ENCODE results near the gene ACOT9.

Gene ACOT9, protein sequence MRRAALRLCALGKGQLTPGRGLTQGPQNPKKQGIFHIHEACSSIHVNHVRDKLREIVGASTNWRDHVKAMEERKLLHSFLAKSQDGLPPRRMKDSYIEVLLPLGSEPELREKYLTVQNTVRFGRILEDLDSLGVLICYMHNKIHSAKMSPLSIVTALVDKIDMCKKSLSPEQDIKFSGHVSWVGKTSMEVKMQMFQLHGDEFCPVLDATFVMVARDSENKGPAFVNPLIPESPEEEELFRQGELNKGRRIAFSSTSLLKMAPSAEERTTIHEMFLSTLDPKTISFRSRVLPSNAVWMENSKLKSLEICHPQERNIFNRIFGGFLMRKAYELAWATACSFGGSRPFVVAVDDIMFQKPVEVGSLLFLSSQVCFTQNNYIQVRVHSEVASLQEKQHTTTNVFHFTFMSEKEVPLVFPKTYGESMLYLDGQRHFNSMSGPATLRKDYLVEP

DNA sequence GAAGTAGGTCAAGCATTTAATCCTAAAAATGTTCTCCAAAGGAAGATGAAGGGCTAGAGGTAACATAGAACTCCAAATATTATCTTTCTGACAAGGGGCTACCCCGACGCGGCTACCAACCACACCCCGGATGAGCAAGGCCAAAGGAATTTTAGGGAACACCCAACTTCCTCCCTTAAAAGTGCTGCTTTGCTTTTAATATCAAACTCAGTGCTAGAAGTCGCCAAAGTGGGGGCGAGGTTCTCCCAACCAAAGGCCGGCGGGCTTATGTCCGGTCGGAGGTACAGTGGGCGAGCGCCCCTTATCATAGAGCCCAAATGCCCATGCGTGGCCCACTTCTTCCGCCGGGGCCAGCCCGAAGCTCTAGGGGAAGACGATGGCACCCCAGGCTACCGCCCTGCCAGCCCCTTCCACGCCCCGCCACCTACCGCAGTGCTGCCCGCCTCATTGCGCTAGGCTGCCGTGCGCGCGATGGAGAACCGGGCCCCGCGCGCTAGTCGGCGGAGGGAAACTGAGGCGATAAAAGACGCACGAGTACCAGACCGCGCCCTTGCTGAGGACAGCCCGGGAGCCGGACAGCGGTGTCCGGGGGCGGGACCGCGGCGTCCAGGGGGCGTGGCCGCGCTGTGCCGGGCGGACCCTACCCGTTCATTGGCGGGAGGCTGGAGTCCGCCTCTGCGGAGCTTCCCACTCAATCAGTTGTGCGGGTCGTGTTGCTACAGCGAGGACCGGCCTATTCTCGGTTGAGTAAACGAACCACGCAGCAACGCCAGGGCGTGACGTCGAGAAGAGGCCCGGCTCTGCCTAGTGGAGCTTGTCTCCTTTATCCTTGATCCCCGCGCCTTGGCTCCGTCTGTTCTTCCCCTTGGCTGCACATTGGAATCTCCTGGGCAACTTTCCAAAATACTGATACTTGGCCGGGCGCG, at the start of gene ACOT9:
ACOT9 (minus strand) TSS at position 580 of the 926 bp plus-strand sequence; CDS start at position 448, 132 bp downstream.
- peak; percentile 95 for DNase-seq (ENCODE audit: low read depth)
- H3K4me3 ChIP-seq (ENCODE audit: control insufficient read depth, low read depth, low read length) = peak within 1 kb of the TSS; percentile 71
- TF ChIP-seq, protein P1, sequence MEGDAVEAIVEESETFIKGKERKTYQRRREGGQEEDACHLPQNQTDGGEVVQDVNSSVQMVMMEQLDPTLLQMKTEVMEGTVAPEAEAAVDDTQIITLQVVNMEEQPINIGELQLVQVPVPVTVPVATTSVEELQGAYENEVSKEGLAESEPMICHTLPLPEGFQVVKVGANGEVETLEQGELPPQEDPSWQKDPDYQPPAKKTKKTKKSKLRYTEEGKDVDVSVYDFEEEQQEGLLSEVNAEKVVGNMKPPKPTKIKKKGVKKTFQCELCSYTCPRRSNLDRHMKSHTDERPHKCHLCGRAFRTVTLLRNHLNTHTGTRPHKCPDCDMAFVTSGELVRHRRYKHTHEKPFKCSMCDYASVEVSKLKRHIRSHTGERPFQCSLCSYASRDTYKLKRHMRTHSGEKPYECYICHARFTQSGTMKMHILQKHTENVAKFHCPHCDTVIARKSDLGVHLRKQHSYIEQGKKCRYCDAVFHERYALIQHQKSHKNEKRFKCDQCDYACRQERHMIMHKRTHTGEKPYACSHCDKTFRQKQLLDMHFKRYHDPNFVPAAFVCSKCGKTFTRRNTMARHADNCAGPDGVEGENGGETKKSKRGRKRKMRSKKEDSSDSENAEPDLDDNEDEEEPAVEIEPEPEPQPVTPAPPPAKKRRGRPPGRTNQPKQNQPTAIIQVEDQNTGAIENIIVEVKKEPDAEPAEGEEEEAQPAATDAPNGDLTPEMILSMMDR (conservative IDR thresholded peaks at IDR 0.05; ENCODE audit: control insufficient read depth, insufficient read depth, low read depth, low read length) = no peak

DNA sequence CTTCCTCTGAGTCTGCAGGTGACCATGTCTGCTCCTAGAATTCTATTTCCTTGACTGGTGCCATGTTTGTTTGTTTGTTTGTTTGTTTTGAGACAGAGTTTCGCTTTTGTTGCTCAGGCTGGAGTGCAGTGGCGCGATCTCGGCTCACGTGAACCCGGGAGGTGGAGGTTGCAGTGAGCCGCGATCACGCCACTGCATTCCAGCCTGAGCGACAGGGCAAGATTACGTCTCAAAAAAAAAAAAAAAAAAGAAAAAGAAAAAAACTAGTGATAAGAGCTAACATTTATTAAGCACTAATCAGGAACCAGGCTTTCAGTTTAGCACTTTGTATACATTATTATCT, 47.0 kb upstream of the ACOT9 start:
- TF ChIP-seq, protein P1 (conservative IDR thresholded peaks at IDR 0.05; ENCODE audit: control insufficient read depth, insufficient read depth, low read depth, low read length) = no peak
- DNase-seq (ENCODE audit: low read depth) = no peak
- H3K4me3 ChIP-seq (ENCODE audit: control insufficient read depth, low read depth, low read length) = no peak overlapping the region

DNA sequence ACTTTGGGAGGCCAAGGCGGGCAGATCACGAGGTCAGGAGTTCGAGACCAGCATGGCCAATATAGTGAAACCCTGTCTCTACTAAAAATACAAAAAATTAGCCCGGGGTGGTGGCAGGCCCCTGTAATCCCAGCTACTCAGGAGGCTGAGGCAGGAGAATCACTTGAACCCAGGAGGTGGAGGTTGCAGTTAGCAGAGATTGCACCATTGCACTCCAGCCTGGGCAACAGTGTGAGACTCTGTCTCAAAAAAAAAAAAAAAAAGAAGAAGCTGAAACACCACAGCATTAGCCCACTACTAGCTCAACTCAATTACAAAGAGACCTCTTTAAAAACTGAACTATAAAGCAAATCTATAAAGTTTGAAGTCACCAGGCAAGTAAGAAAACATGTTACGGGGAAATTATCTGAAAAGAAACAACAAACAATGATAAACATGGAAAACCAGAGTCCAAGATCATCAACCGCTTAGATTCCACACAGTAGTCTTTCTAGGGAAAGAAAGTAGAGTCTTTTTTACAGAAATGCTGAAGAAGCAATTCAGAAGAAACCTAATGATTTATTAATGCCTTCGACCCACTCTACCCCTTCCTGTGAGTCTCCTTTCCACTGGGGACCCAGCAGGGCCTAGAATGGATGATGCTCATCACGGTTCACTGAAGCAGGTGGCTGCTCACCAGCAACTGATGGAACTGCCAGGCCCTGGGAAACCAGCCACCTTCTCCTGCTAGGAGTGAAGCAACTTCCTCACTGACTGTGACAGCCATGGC, 46.5 kb upstream of the ACOT9 start:
- H3K4me3 ChIP-seq (ENCODE audit: control insufficient read depth, low read depth, low read length) = no peak overlapping the region
- no peak for DNase-seq (ENCODE audit: low read depth)
- TF ChIP-seq, protein P1 (conservative IDR thresholded peaks at IDR 0.05; ENCODE audit: control insufficient read depth, insufficient read depth, low read depth, low read length) = no peak

DNA sequence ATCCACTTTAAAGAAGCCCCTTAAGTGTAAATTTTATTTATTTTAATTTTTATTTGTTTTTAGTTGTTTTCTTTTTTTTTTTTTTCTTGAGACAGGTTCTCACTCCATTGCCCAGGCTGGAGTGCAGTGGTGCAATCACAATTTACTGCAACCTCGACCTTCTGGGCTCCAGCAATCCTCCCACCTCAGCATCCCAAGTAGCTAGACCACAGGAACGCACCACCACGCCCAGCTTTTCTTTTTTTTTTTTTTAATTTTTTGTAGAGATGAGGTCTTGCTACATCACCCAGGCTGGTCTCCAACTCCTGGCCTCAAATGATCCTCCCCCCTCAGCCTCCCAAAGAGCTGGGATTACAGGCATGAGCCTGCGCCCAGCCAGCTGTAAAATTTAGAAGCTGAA, 45.9 kb upstream of the ACOT9 start:
- TF ChIP-seq, protein P1 (conservative IDR thresholded peaks at IDR 0.05; ENCODE audit: control insufficient read depth, insufficient read depth, low read depth, low read length) = no peak
- no peak overlapping the region for H3K4me3 ChIP-seq (ENCODE audit: control insufficient read depth, low read depth, low read length)
- peak; percentile 42 for DNase-seq (ENCODE audit: low read depth)

DNA sequence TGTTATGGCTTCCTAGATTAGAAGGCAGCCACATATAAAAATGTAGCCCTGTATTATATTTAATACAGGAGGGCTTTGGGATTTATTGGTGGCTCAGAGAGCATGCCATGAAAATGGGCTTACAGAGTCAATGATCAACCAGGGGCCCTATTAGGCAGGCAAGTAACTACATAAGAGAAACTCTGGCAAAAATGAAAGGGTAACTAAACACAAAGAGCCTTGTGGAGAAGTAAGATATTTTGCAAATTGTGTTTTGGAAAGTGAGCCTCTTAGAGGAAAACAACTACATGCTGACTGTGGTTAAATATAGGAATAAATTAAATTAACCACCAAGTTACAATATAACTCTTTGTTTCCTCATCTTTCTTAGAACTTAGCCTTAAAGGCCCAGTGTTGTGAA, 45.4 kb upstream of the ACOT9 start:
- TF ChIP-seq, protein P1 (conservative IDR thresholded peaks at IDR 0.05; ENCODE audit: control insufficient read depth, insufficient read depth, low read depth, low read length) = no peak
- no peak overlapping the region for H3K4me3 ChIP-seq (ENCODE audit: control insufficient read depth, low read depth, low read length)
- DNase-seq (ENCODE audit: low read depth) = no peak

DNA sequence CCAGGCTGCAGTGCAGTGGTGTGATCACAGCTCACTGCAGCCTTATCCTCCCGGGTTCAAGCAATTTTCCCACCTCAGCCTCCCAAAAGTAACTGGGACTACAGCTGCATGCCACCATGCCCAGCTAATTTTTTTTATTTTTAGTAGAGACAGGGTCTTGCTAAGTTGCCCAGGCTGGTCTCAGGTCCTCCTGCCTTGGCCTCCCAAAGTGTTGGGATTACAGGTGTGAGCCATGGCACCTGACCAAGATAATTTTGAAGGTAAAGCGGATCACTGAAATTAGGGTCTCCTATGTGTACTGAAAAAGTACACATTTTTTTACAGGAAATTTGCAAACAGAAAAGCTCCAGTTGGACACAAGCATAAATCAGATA, 44.7 kb upstream of the ACOT9 start:
- TF ChIP-seq, protein P1 (conservative IDR thresholded peaks at IDR 0.05; ENCODE audit: control insufficient read depth, insufficient read depth, low read depth, low read length) = no peak
- DNase-seq (ENCODE audit: low read depth) = no peak
- H3K4me3 ChIP-seq (ENCODE audit: control insufficient read depth, low read depth, low read length) = no peak overlapping the region
